CD4-positive, alpha-beta T cell treated with Interleukin-6 for 4 hours (primary cell): ENCODE data around the gene GCNT4.

Experiments
- DNase-seq: peaks from one replicate; pipeline ENCODE4 v3.0.0-alpha.2; 2020; ENCODE audit warnings: mixed read lengths

GCNT4 gene

GRCh38 chr5:75012748-75013147, 39.6 kb downstream of the GCNT4 start:
- DNase-seq, result no peak

GRCh38 chr5:75010838-75011237, 41.5 kb downstream of the GCNT4 start:
- no peak for DNase-seq

- no peak for DNase-seq
Measured at GRCh38 chr5:75009556-75010345, 42.6 kb downstream of the GCNT4 start.

GRCh38 chr5:75006865-75007822, 45.2 kb downstream of the GCNT4 start:
- DNase-seq, result no peak

- no peak for DNase-seq
Measured at GRCh38 chr5:75005561-75005960, 46.8 kb downstream of the GCNT4 start.
